NK-92 (cell line): Measurements from ENCODE around the gene EIF2B5.
A peak's percentile ranks its signal among the peaks of the same experiment; 100 is the strongest.

Source experiments
- DNase-seq: peaks from one replicate; lab custom pipeline; 2025; ENCODE audit not compliant: unreplicated experiment; lab: John Stamatoyannopoulos, UW

The EIF2B5 gene

DNA sequence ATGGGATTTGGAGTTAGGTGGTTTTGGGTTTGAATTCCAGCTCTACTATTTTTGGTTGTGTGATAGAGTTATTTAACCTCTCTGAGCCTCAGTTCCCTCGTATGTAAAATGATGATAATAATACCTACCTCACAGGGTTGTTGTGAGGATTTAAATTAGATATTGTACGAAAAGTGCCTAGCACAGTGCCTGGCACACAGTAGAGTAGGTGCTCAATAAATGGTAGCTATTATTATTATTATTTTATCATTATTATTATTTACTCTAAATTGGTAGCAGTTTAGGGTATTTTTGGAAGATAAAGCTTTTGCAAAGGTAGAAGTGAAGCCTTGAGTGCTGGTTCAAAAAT lies 38.2 kb downstream of the EIF2B5 start:
- no peak for DNase-seq

DNA sequence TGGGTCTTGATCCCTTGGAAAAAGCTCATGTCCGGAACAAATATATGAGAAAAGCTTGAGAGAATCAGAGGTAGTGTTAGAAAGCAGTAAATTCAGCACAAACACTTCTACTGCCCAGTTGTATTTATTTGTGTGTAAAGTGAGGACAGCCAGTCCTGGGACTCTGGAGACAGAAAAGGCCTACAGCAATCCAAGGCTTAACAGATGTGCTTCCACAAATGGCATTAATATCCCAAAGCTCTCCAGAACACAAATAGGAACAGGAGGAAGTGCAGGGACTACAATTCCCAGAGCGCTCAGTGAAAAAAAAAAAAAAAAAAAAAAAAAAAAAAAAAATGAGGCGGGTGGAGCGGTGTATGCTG lies 39.1 kb downstream of the EIF2B5 start:
- DNase-seq: no peak

DNA sequence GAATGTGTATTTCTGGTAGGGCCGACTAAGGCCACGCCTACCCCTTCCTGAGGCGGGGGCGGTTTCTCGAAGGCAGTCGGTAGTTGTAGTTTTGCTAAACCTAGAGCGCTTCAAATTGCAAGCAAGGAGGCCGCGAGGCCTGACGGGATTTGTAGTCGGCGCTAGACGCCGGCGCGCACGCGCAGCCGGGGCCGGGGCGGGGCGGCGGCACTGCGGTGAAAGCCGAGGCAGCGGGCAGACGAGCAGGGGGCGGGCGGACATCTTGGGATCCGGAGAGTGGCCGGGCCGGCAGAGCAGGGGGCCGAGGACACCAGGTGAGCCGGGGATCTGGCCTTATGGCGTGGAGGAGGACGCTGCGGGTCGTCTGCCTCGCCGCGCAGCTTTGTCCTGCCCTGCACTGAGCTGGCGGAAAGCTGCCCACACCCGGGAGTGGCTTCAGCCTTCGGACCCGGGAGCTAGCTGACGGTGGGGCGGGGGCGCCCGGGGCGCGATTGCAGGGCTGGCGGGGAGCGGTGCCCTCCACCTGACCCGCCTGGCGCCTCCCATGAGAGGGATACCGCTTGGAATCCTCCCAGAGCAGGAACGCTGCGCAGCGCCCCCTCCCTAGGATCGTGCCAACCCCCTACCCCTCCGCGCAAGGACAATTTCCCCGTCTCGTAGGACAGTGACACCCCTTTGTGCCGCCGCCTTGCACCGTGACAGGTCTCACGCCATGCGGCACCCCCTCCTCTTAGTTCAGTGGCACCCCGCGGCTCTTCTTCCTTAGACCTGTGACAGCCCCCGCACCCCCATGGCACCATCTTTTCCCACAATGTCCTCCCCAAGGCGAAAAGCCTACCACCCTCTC lies 39.7 kb downstream of the EIF2B5 start, which contains the start of gene AP2M1:
Gene AP2M1 (plus strand): TSS at position 210 of the 847 bp plus-strand sequence. CDS start 2,139 bp downstream, outside the sequence.
- DNase-seq: peak; percentile 85

DNA sequence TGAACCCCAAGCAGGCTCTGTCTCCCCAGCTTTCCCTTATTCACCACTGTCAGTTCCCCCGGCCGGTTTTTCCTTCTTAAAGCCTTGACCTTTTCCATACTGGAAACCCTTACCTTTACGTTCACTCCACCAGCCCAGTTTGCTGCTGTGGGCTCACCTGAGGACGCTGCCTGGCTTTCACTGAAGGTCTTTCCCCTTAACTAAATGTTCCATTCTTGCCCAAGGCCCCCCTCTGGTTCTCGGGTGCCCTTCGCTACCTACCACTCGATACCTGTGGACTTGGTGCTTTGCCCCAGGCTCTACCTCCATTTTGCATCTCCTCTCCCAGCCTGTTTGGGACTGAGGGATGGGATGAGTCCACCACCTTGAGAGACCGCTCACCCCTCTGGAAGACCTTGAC lies 40.3 kb downstream of the EIF2B5 start:
- no peak for DNase-seq

DNA sequence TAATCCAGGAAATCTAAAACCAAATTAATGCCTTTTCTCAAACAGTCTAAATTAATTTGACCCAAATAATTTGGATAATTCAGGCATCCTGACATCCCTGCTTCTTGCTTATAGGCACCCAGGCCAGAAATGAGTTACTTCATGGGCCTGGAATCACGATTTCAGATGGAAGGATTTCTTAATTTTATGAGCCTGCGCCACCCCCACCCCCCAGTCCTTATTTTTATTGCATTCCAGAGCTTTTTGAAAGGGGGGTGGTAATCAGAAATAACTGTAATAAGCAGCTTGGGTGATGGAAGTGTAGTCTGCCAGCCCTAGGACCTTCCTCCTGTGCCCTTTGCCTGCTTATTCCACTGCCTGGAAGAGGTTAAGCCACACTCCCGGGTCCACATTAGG lies 40.8 kb downstream of the EIF2B5 start:
- DNase-seq: no peak

DNA sequence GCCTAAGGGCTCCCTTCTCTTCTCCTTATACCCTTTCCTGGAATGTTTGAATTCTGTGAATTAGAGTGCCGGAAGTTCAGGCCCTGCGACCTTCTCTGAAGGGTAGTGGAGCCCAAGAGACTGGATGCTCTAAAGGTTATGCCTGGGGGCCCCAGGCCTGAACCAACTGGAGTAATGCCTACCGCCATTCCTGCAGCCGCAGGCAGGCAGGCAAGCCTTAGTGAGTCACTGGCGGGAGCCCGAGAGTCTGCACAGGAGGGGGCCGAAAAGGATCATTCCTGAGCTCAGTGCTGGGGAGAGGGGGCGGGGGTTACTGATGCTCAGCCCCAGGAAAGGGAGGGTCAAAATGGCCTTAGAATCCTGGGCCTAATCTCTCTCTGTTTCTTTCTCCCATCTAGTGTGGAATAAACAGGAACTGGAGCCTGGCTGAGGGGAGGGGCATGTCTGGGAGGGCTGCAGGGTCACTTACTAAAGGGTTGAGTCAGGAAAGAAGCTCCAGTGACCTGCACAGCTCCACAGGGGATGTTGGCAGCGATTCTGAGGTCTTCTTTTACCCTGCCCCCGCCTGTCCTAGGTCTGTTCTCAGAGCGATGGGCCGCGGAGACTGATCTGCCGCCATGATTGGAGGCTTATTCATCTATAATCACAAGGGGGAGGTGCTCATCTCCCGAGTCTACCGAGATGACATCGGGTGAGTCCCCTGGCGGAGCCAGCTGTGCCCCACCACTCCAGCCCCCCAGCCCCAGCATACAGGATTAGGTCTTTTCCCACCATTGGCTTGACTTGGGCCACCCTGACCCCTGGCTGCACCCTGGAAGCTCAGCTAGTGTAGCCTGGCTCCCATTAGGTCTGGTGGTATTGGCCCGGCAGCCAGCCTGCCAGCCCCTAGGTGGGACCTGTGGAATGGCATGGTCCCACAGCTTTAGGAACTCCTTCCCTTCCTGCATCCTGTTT lies 41.5 kb downstream of the EIF2B5 start:
- no peak for DNase-seq

DNA sequence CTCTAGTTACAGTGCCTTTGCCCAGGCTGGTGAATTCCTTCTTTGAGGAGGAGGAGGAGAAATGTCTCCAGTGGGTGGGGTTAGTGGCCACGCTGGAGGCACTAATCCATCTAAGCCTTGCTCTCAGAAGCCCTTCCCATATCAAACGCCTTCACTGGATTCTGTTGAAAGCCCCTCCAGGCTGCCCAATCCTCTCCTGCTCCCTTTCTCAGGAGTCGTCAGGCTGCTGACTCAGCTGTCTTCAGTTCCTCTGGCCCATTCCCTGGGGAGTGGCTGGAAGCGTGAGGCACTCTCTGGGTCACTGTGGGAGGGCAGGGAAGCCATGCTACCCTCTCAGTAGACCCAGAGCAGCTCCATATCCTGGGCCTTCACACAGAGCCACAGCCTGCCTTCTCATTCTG lies 42.2 kb downstream of the EIF2B5 start:
- no peak for DNase-seq

DNA sequence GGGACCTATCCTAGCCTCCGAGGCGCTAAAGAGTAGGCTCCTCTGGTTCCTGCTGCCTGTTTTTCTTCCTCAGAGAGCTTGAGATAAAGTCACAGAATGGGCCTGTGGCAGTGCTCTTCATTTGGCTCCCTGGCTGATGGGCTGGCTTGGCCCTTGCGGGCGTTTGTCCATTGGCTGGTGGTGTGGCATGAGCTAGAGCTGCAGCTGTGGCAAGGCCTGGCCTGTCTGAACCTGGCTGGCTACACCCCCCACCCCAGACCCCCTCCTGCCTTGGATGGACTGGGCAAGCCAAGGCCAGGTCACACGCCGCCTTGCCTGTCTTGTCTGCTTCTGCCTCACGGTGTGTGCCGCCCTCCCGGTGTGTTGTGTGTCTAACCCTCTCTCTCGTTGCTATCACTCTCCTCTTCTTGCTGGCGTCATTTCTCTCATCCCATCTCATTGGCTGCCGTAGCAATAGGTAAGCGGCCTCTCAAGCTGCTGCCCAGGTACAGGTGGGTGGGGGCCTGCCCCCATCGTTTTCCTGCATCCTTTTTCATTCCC lies 42.7 kb downstream of the EIF2B5 start:
- DNase-seq: no peak

DNA sequence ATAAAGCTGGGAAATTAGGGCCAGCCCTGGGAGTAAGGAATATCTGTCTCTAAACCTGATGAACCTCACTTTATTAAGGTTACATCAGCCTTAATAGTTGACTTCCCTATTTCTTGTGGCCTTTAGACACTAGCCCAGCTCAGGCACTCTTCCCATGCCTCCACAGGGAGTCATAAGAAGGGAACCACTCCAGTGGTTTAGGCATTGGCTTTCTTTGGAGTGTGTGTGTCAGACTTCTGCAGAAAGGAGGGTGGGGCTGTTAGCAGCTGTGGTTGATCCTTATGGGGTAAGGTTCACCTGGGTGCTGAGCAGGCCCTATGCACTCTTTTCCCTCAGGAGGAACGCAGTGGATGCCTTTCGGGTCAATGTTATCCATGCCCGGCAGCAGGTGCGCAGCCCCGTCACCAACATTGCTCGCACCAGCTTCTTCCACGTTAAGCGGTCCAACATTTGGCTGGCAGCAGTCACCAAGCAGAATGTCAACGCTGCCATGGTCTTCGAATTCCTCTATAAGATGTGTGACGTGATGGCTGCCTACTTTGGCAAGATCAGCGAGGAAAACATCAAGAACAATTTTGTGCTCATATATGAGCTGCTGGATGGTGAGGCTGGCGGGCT lies 43.5 kb downstream of the EIF2B5 start:
- DNase-seq: no peak

DNA sequence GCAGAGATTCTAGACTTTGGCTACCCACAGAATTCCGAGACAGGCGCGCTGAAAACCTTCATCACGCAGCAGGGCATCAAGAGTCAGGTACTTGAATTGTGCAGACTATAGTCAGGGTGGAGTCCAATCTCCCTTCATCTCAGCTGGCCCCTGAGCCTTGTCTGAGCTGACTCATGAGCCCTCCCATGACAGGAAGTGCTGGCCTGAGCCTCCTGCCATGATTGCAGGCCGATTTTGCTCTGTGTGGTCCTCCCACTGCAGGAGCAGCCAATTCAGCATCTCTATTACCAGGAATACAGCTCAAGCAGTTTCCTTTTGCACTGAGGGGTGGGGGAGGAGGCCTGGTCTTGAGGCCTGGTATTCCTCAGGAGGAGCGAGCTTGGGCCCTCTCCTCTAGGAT lies 45.0 kb downstream of the EIF2B5 start:
- DNase-seq: no peak

DNA sequence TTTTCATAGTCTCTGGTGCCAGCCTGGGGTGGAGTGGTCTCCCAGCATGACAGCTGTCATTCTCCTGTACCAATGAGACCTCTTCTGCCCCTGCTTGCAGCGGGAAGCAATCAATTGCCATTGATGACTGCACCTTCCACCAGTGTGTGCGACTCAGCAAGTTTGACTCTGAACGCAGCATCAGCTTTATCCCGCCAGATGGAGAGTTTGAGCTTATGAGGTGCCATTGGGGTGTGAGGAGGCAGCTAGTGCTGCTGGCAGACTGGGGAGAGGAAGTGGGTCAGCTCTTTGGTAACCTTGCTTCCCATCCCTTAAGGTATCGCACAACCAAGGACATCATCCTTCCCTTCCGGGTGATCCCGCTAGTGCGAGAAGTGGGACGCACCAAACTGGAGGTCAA lies 46.4 kb downstream of the EIF2B5 start:
- DNase-seq: no peak

DNA sequence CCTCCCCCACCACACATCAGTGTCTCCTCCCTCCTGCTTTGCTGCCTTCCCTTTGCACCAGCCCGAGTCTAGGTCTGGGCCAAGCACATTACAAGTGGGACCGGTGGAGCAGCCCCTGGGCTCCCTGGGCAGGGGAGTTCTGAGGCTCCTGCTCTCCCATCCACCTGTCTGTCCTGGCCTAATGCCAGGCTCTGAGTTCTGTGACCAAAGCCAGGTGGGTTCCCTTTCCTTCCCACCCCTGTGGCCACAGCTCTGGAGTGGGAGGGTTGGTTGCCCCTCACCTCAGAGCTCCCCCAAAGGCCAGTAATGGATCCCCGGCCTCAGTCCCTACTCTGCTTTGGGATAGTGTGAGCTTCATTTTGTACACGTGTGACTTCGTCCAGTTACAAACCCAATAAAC lies 48.5 kb downstream of the EIF2B5 start:
- DNase-seq: no peak

DNA sequence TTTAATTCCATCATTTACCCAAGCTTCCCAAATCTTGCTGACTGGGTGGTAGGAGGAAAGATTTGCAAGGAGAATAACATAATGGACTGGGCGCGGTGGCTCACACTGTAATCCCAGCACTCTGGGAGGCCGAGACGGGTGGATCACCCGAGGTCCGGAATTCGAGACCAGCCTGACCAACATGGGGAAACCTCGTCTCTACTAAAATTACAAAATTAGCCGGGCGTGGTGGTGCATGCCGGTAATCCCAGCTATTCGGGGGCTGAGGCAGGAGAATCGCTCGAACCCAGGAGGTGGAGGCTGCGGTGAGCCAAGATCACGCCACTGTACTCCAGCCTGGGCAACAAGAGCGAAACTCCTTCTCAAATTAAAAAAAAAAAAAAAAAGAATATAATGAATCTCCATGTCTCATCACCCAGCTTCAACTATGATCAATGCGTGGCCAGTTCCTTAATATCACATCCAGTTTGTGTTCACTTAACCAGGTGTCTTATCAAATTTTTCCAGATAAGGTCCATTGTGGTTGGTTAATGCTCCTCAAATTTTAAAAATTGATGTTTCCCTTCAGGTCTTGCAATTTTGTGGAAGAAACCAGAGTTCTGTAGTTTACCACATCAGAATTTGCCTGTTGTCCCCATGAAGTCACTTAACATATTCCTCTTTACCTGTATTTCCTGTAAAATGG lies 49.5 kb downstream of the EIF2B5 start:
- no peak for DNase-seq

DNA sequence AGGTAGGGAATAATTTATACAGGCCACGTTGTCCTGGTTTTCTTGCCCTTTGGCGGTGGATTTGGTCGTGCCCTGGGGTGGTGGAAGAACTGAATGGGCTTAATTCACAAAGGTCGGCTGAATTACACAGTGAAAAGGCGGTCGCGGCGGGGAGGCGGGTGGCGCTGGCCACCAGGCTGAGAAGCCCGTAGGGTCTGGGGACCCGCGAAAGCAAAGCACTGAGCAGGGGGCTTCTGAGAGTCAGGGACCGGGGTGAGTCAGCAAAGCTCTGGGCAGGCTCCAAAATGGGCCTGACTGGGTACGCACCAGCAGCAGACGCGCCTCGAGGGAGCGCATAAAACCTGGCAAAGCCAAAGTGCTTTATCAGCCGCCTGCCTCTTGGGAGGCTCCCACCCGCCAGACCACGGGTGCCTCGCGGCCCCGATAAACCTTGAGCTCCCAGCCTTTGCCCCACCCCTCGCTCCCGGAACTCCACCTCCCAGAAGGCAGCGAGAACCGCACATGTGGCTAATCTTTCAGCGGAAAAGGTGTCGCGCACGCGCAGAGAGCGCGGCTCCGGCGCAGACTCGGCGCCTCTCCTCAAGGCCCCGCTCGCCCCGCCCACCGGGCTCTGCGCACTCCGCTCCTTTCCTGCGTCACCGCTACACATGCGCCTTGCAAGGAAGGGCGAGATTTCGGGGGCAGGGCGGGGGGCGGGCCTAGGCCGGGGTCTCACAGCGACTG lies 50.5 kb downstream of the EIF2B5 start:
- peak; percentile 91 for DNase-seq

DNA sequence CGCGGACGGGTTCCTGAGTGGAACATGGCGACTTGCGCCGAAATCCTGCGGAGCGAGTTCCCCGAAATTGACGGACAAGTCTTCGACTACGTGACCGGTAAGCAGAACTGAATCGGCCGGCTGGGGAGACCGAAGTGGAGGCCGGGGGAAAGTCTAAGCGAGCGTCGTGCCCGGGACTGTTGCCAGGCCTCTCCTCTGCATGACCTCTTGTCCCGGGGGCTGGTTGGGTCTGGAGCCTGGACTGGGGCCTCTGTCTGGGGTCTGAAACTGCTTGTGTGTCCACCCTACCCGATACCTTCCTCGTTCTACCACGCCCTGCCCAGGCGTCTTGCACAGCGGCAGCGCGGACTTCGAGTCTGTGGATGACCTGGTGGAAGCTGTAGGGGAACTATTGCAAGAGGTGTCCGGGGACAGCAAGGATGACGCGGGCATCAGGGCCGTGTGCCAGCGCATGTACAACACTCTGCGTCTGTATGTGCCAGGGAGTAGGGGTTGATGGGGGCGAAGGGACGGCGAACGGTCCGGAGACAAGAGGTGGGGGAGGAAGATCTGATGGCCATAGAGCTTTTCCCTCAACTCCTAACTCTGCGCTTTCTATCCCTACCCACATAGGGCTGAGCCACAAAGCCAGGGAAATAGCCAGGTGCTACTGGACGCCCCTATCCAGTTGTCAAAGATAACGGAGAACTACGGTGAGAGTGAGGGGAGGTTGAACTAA lies 51.2 kb downstream of the EIF2B5 start, which contains the start of gene ABCF3:
Gene ABCF3 (plus strand): TSS at position 16 of the 718 bp plus-strand sequence. CDS start 9 bp downstream, at position 25.
- no peak for DNase-seq

DNA sequence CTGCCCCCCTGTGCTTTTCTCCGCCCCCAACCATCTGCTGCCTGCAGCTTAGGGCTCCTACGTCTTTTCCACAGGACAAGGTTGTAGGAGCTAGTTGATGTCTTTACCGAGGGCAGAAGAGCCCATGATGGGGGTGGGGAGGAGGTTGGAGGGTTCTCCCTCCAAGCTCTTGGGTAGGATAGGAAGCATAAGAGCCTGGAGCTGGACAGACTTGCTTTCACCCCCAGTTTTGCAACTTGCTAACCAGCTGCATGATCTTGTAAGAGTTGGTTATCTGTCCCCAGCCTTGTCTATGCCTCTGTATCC lies 51.7 kb downstream of the EIF2B5 start:
- DNase-seq: no peak

DNA sequence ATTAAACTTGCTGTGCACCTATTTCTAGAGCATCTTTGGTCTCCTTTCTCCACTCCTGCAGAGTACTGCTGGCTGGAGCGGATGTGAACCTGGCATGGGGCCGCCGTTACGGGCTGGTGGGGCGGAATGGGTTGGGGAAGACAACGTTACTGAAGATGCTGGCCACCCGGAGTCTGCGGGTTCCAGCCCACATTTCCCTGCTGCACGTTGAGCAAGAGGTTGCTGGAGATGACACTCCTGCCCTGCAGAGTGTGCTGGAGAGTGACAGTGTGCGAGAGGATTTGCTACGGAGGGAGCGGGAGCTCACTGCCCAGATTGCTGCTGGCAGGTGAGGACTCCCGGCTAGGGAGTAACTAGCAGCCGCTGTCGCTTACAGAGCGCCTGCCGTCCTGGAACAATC lies 52.9 kb downstream of the EIF2B5 start:
- DNase-seq: no peak

DNA sequence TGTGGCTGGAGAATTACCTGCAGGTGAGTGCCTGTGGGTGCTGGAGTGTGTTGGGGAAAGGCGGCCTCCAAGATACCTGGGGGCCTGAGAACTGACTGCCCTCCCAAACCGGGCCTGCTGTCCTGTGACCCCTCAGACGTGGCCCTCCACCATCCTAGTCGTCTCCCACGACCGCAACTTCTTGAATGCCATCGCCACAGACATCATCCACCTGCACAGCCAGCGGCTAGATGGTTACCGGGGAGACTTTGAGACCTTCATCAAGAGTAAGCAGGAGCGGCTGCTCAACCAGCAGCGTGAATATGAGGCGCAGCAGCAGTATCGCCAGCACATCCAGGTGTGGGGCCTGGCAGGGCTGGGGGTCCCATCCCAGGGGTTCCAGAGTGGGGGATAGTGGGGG lies 54.3 kb downstream of the EIF2B5 start:
- DNase-seq: no peak

DNA sequence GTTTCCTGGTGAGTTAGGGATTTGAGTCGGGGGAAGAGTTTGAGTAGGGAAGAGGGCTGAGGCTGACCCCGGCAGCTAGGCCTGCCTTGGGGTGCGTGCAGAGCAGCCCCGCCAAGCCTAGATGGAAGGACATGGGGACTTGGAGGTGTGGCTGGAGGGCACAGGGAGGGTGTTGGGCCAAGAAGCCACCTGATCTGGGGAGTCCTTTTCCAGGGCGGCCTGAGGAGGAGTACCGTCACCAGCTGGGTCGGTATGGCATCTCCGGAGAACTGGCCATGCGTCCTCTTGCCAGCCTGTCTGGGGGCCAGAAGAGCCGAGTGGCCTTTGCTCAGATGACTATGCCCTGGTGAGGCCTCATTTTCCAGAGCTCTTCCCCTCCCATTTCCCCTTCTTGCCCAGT lies 57.7 kb downstream of the EIF2B5 start:
- no peak for DNase-seq
